A673 (cell line): Measurements from ENCODE around the gene PDGFC.

Experiments
- EZH2 ChIP-seq: fragments of 200-600 bp; sonication (generic); IDR thresholded peaks from 2 replicates; pipeline ENCODE4 v1.6.1; 2017; ENCODE audit warnings: borderline replicate concordance, low read depth, mild to moderate bottlenecking, mixed read lengths, antibody characterized with exemption, low read length; ENCODE audit not compliant: poor library complexity, severe bottlenecking
- TF ChIP-seq, protein P1 (sequence below): fragments of 300-800, 200-600 bp; sonication (generic); conservative IDR thresholded peaks from 2 replicates; pipeline ENCODE4 v1.5.1; 2017; ENCODE audit warnings: low read depth, mild to moderate bottlenecking, antibody characterized with exemption, low read length, moderate library complexity, mixed read lengths

DNA sequence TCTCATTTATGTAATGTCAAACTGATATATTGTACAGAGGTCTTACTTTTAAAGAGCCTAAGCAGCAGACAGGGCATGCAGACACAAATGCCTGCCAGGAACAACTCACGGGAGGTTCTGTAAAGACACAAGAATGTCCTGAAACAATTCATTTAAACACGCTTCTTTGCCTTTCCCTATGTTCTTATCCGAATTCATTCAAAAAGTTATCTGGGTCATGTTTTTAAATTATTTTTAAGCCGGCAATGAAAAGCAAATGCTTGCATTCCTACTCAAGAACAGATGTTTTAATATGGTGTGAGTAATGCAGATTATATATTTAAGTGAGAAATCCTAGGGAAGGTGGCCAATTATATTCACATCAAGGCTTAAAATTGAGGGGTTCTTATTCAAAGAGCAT lies 192.6 kb downstream of the PDGFC start:
- TF ChIP-seq EZH2 = no peak
- TF ChIP-seq, protein P1, sequence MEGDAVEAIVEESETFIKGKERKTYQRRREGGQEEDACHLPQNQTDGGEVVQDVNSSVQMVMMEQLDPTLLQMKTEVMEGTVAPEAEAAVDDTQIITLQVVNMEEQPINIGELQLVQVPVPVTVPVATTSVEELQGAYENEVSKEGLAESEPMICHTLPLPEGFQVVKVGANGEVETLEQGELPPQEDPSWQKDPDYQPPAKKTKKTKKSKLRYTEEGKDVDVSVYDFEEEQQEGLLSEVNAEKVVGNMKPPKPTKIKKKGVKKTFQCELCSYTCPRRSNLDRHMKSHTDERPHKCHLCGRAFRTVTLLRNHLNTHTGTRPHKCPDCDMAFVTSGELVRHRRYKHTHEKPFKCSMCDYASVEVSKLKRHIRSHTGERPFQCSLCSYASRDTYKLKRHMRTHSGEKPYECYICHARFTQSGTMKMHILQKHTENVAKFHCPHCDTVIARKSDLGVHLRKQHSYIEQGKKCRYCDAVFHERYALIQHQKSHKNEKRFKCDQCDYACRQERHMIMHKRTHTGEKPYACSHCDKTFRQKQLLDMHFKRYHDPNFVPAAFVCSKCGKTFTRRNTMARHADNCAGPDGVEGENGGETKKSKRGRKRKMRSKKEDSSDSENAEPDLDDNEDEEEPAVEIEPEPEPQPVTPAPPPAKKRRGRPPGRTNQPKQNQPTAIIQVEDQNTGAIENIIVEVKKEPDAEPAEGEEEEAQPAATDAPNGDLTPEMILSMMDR = no peak
